ENCODE measurements around the gene CNOT11. TPM values are rescaled to one million over a fixed set of nuclear protein-coding genes. Genes with fewer than 3 reads are reported as not detected.

CNOT11 gene
- total RNA-seq, 1 donor from 2014 or later = 30.6 TPM

DNA sequence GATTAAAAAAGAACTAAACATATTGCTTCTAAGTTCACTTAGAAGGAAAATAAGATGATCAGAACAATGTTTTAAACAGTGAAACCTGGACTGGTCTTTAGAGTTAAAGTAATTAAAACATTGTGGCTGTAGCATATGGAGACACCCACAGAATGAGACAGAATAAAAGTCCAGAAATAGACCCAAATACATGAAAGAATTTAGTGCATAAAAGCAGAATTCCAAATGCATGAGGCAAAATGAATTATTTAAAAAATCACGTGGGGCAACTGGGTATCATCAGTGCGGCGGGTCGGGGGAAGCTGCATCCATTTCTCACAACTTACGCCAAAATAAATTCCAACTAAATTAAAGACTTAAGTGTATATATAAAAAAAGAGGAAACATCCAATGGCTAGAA lies 43.7 kb downstream of the CNOT11 start:
- Histone ChIP-seq H3K27ac (no peak overlapping the region), H3K4me3 (no peak overlapping the region), H3K27me3 (no peaks in the 10 kb centered on the region), H3K36me3 (peaks cover 39% of the 10 kb centered on the region), H3K4me1 (peaks cover 45% of the 10 kb centered on the region), H3K9me3 (no peaks in the 10 kb centered on the region)
- no peak for DNase-seq
- intact Hi-C loops (cut with DNase I) = no loop called here
- ATAC-seq = no peak
- TF ChIP-seq, protein P1, sequence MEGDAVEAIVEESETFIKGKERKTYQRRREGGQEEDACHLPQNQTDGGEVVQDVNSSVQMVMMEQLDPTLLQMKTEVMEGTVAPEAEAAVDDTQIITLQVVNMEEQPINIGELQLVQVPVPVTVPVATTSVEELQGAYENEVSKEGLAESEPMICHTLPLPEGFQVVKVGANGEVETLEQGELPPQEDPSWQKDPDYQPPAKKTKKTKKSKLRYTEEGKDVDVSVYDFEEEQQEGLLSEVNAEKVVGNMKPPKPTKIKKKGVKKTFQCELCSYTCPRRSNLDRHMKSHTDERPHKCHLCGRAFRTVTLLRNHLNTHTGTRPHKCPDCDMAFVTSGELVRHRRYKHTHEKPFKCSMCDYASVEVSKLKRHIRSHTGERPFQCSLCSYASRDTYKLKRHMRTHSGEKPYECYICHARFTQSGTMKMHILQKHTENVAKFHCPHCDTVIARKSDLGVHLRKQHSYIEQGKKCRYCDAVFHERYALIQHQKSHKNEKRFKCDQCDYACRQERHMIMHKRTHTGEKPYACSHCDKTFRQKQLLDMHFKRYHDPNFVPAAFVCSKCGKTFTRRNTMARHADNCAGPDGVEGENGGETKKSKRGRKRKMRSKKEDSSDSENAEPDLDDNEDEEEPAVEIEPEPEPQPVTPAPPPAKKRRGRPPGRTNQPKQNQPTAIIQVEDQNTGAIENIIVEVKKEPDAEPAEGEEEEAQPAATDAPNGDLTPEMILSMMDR (IDR thresholded peaks at IDR 0.05) = no peak

DNA sequence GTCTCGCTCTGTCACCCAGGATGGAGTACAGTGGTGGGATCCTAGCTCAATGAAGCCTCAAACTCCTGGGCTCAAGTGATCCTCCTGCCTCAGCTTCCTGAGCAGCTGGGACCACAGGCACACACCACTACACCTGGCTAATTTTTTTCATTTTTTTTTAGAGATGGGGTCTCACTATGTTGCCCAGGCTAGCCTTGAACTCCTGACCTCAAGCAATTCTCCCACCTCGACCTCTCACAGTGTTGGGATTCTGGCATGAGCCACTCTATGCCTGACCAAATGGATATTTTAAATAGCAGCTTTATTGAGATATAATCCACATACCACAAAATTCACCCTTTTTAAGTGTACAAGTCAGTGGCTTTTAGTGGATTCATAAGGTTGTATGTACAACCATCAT lies 44.7 kb downstream of the CNOT11 start:
- peaks cover 36% of the 10 kb centered on the region for H3K36me3 ChIP-seq
- peaks cover 52% of the 10 kb centered on the region for H3K4me1 ChIP-seq
- DNase-seq (no peak), ATAC-seq (no peak)
- intact Hi-C loops (cut with DNase I) = no loop called here
- H3K4me3 ChIP-seq = no peak overlapping the region
- TF ChIP-seq, protein P1 (IDR thresholded peaks at IDR 0.05) = no peak
- no peaks in the 10 kb centered on the region for H3K27me3 ChIP-seq
- no peak overlapping the region for H3K27ac ChIP-seq
- no peaks in the 10 kb centered on the region for H3K9me3 ChIP-seq

DNA sequence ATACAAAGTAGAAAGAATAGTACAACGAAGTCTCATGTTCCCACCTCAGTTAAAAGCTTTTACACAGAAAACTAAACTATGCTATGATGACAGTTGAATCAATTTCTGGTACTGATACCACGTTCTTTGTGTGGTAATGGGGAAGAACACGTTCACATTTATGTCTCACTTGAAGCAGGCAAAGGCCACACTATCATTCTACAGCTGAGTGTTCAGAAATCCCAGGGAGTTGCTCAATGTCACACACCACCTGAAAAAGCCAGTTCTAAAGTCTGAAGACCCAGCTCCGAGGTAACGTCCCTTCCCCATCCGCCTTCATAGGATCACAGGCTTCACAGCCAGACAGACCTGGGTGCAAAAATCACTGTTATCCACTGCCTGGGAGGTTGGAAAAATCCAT lies 46.9 kb downstream of the CNOT11 start:
- Histone ChIP-seq H3K4me3 (no peak overlapping the region), H3K36me3 (peaks cover 17% of the 10 kb centered on the region), H3K9me3 (no peaks in the 10 kb centered on the region), H3K27ac (no peak overlapping the region), H3K27me3 (no peaks in the 10 kb centered on the region), H3K4me1 (peaks cover 52% of the 10 kb centered on the region)
- DNase-seq = no peak
- intact Hi-C loops (cut with DNase I) = no loop called here
- ATAC-seq = no peak
- TF ChIP-seq, protein P1 (IDR thresholded peaks at IDR 0.05) = no peak

DNA sequence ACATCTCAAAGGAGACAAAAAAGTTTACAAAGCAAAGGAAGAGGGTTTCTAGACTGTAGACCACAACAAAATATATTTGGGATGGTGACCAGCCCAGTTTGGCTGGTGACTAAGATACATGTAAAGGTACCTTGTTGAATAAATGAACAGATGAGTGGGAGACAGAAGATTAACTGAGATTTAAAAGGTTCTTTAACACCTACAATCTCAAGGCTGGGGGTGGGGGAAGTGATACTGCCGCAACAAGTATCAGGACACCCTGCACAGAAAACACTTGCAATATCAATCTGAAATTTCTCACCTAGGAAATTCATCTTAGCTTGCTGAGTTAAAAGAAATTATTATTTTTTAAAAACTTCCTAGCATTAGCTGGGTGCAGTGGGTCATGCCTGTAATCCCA lies 47.5 kb downstream of the CNOT11 start:
- Histone ChIP-seq H3K4me3 (no peak overlapping the region), H3K9me3 (no peaks in the 10 kb centered on the region), H3K36me3 (peaks cover 11% of the 10 kb centered on the region), H3K4me1 (peaks cover 55% of the 10 kb centered on the region), H3K27ac (no peak overlapping the region), H3K27me3 (no peaks in the 10 kb centered on the region)
- TF ChIP-seq, protein P1 (IDR thresholded peaks at IDR 0.05) = no peak
- intact Hi-C loops (cut with DNase I) = no loop called here
- DNase-seq (no peak), ATAC-seq (no peak)

DNA sequence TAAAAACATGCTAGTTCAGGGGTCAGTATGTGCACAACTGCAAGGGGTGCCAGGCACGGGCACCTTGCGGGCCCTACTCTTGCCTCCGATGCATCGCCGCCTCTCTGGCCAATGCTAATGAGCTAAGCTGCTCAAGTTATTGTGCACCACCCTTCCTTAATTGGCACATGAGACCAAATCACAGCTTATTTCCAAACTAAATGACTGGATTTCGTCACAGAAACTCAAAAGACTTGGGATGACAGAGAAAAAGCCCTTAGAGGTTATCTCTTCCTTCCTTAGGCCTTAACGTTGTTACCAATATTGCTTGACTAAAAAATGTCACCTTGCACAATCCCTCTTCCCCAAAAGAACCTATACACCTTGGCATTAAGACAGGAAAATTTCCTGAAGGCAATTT lies 48.1 kb downstream of the CNOT11 start:
- ATAC-seq (peak; percentile 43), DNase-seq (no peak)
- Histone ChIP-seq H3K4me1 (peaks cover 59% of the 10 kb centered on the region), H3K27me3 (no peaks in the 10 kb centered on the region), H3K36me3 (peaks cover 10% of the 10 kb centered on the region), H3K27ac (no peak overlapping the region), H3K9me3 (no peaks in the 10 kb centered on the region), H3K4me3 (no peak overlapping the region)
- intact Hi-C loops (cut with DNase I) = no loop called here
- TF ChIP-seq, protein P1 (IDR thresholded peaks at IDR 0.05) = no peak

DNA sequence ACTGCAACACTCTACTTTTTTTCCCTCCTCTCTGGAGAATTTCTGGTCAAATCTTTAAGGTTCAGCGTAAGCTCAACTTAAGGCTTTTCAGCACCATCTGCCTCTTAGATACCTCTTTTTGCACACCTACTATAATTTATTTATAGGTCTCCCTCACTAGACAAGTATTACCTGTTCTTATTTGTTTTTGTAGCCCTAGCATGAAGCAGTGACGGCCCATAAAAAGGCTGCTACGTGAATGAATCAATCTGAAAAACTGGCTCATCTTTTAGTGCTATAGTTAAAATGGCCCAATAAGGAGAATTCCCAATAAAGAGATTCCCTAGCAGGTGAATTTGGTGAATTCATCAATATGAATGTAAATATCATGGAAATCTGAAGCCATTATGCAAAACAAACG lies 49.3 kb downstream of the CNOT11 start:
- DNase-seq (no peak), ATAC-seq (no peak)
- H3K9me3 ChIP-seq = no peaks in the 10 kb centered on the region
- TF ChIP-seq, protein P1 (IDR thresholded peaks at IDR 0.05) = no peak
- no peak overlapping the region for H3K4me3 ChIP-seq
- intact Hi-C loops (cut with DNase I) = no loop called here
- H3K27ac ChIP-seq = no peak overlapping the region
- H3K27me3 ChIP-seq = no peaks in the 10 kb centered on the region
- peaks cover 10% of the 10 kb centered on the region for H3K36me3 ChIP-seq
- peaks cover 54% of the 10 kb centered on the region for H3K4me1 ChIP-seq

All from upper lobe of right lung (tissue), 1 donor.